HepG2 (cell line): ENCODE results near the gene LYPLA2. TPM values are rescaled to one million over a fixed set of nuclear protein-coding genes. Genes with fewer than 3 reads are reported as not detected.

Experiments used
- AGO1 ChIP-seq: fragments of 200-400 bp; formaldehyde crosslinking; IDR thresholded peaks from 2 replicates; pipeline ENCODE4 v1.6.1; 2017; ENCODE audit warnings: mild to moderate bottlenecking, low read depth, low read length, moderate library complexity; ENCODE audit not compliant: poor library complexity, severe bottlenecking
- CREB3 ChIP-seq: sonication (generic); formaldehyde crosslinking; IDR thresholded peaks from 2 replicates; pipeline ENCODE4 v1.5.0; 2020; ENCODE audit warnings: missing genetic modification reagents
- E2F1 ChIP-seq: sonication (generic); formaldehyde crosslinking; IDR thresholded peaks from 2 replicates; pipeline ENCODE4 v1.5.0; 2020; ENCODE audit warnings: missing genetic modification reagents
- E2F5 ChIP-seq: sonication (generic); formaldehyde crosslinking; conservative IDR thresholded peaks from 2 replicates; pipeline ENCODE4 v1.4.0; 2020; ENCODE audit warnings: missing genetic modification reagents
- HMGXB4 ChIP-seq, 2 experiments: sonication (generic) in 1 of 2; formaldehyde crosslinking in 1 of 2; IDR thresholded peaks; 2 replicates each; pipeline versions ENCODE4 v1.4.0 to v1.6.1; 2018 to 2020; ENCODE audit warnings: missing genetic modification reagents in 2 of 2, borderline replicate concordance in 1 of 2, low read depth in 1 of 2, mild to moderate bottlenecking in 1 of 2, missing biosample characterization in 1 of 2
- HOXA3 ChIP-seq: sonication (generic); formaldehyde crosslinking; IDR thresholded peaks from 2 replicates; pipeline ENCODE4 v1.5.0; 2020; ENCODE audit warnings: missing genetic modification reagents
- KLF6 ChIP-seq: IDR thresholded peaks from 2 replicates; pipeline ENCODE4 v1.8.0; 2016; ENCODE audit warnings: missing biosample characterization, missing genetic modification reagents
- NCOA1 ChIP-seq: sonication (generic); formaldehyde crosslinking; IDR thresholded peaks from 2 replicates; pipeline ENCODE4 v1.9.0; 2021; ENCODE audit warnings: missing genetic modification reagents
- SIX1 ChIP-seq: sonication (generic); formaldehyde crosslinking; IDR thresholded peaks from 2 replicates; pipeline ENCODE4 v1.4.0; 2020; ENCODE audit warnings: missing genetic modification reagents, borderline replicate concordance
- SMC3 ChIP-seq: IDR thresholded peaks from 2 replicates; pipeline ENCODE4 v1.6.1; 2011; ENCODE audit warnings: low read length, improper control_type of control experiment
- XRCC5 ChIP-seq: fragments of 200-400 bp; formaldehyde crosslinking; optimal IDR thresholded peaks from 2 replicates; pipeline ENCODE3; 2017; ENCODE audit warnings: mild to moderate bottlenecking, low read length
- ZFP36 ChIP-seq: fragments of 150-350 bp; IDR thresholded peaks from 2 replicates; pipeline ENCODE4 v1.6.1; 2018; ENCODE audit warnings: borderline replicate concordance, low read length, low read depth; ENCODE audit not compliant: partially characterized antibody
- ZKSCAN1 ChIP-seq: fragments of 150-350 bp; IDR thresholded peaks from 2 replicates; pipeline ENCODE4 v1.6.1; 2014; ENCODE audit warnings: low read length
- ZNF335 ChIP-seq: sonication (generic); formaldehyde crosslinking; IDR thresholded peaks from 2 replicates; pipeline ENCODE4 v1.4.0; 2020; ENCODE audit warnings: missing genetic modification reagents
- ZNF574 ChIP-seq: sonication (generic); formaldehyde crosslinking; IDR thresholded peaks from 2 replicates; pipeline ENCODE4 v1.4.0; 2020; ENCODE audit warnings: missing genetic modification reagents
- ZNF770 ChIP-seq: sonication (generic); formaldehyde crosslinking; IDR thresholded peaks from 2 replicates; pipeline ENCODE4 v1.5.0; 2020; ENCODE audit warnings: mild to moderate bottlenecking, missing genetic modification reagents
- ZNF784 ChIP-seq: sonication (generic); formaldehyde crosslinking; IDR thresholded peaks from 2 replicates; pipeline ENCODE4 v1.5.1; 2020; ENCODE audit warnings: missing genetic modification reagents, mild to moderate bottlenecking, borderline replicate concordance
- polyA plus RNA-seq, 8 experiments: library from polyadenylated mRNA; depleted of rRNA in 3 of 8; stranded (reverse) in 7 of 8; unstranded in 1 of 8; fragments of >200 nt; fragmentation: Illumina TruSeq in 4 of 8; extraction: Trizol in 4 of 8; gene quantifications; 2 replicates each; pipeline versions ENCODE4 v1.2.1 to v1.2.3, GENCODE V29; 2011 to 2016; ENCODE audit warnings: low read depth in 4 of 8, missing spikeins in 1 of 8, mixed read lengths in 1 of 8; ENCODE audit not compliant: insufficient read depth in 1 of 8
- total RNA-seq, 5 experiments: library from RNA; depleted of rRNA; stranded (reverse); fragments of >200 nt; fragmentation: Illumina TruSeq; extraction: Trizol; gene quantifications; 2 replicates each; pipeline ENCODE4 v1.2.3, GENCODE V29; 2016; ENCODE audit warnings: low read depth in 1 of 5

The LYPLA2 gene
- total and polyA plus RNA-seq, 2 of the 13 experiments (the other 11 are each of a cell fraction or from before 2014, with no cell fraction given): 72.1 to 73.2 TPM

- TF ChIP-seq ZNF574: peak; percentile 65
- TF ChIP-seq E2F1: no peak
- no peak for TF ChIP-seq AGO1
- peak; percentile 74 for TF ChIP-seq SMC3
- no peak for TF ChIP-seq KLF6 (CRISPR knock-in tag)
- no peak for TF ChIP-seq ZFP36
- TF ChIP-seq XRCC5: peak; percentile 20
- TF ChIP-seq NCOA1 (CRISPR knock-in tag): no peak
- TF ChIP-seq SIX1 (CRISPR knock-in tag): no peak
- TF ChIP-seq HMGXB4 (CRISPR knock-in tag; IDR thresholded peaks at IDR 0.05; ENCODE audit: borderline replicate concordance in 1 of 2, low read depth in 1 of 2): 0 out of 4 replicates have a peak, but pooled peaks of 1 of the 2 experiments have one; percentile 22
- TF ChIP-seq ZNF784 (CRISPR knock-in tag): no peak
- TF ChIP-seq CREB3 (CRISPR knock-in tag): no peak
- TF ChIP-seq HOXA3: no peak
- TF ChIP-seq ZKSCAN1: no peak
- TF ChIP-seq E2F5 (CRISPR knock-in tag): no peak
- no peak for TF ChIP-seq ZNF335 (CRISPR knock-in tag)
- no peak for TF ChIP-seq ZNF770 (CRISPR knock-in tag)
Measured at GRCh38 chr1:23751050-23751814, 39.7 kb upstream of the LYPLA2 start (continued).
